OCI-LY3 (cell line): ENCODE measurements around the gene TCF3.

Source experiments
- EZH2phosphoT487 ChIP-seq: fragments of 200-600 bp; shearing (Covaris generic); IDR thresholded peaks from 2 replicates; pipeline ENCODE4 v1.6.1; 2018; ENCODE audit warnings: antibody characterized with exemption, mixed run types, low read depth
- TF ChIP-seq, protein P1 (sequence below): fragments of 200-600, 300-600 bp; sonication (generic); IDR thresholded peaks from 2 replicates; pipeline ENCODE4 v1.5.1; 2014; ENCODE audit warnings: antibody characterized with exemption, low read length, low read depth

DNA sequence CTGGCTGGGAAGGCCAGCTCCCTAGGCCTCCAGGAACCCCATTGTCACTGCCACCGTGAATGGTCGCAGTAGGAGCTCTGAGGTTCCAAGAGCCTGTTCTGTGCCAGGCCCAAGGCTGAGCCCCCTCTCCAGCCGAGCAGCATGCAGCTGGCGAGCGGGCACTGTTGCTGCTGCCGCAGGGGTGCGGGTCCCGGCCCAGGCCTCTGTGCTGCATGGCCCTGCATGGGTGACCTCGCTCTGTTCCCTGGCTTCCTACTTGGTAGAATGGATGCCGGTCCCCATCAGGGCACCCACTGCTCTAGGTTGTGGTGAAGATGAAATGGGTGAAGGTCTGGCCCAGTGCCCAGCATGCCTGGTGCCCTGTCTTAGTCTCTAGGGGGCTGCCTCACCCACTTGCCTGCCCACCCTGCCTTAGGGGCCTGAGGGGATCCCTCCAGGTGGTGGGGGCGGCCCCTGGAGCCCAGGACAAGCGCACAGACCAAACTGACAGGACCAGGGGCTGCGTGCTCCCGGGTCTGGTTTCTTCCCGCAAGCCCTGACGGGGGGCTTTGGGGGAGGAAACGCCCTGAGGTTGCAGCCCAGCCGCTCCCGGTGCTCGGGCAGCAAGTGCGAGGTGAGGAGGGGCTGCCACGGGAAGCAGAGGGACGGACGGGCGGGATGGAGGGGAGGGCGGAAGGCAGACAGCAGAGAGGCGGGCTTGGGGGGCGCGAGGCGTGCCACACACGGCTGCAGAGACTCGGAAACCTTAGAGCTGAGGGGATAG lies 38.4 kb downstream of the TCF3 start:
- TF ChIP-seq, protein P1, sequence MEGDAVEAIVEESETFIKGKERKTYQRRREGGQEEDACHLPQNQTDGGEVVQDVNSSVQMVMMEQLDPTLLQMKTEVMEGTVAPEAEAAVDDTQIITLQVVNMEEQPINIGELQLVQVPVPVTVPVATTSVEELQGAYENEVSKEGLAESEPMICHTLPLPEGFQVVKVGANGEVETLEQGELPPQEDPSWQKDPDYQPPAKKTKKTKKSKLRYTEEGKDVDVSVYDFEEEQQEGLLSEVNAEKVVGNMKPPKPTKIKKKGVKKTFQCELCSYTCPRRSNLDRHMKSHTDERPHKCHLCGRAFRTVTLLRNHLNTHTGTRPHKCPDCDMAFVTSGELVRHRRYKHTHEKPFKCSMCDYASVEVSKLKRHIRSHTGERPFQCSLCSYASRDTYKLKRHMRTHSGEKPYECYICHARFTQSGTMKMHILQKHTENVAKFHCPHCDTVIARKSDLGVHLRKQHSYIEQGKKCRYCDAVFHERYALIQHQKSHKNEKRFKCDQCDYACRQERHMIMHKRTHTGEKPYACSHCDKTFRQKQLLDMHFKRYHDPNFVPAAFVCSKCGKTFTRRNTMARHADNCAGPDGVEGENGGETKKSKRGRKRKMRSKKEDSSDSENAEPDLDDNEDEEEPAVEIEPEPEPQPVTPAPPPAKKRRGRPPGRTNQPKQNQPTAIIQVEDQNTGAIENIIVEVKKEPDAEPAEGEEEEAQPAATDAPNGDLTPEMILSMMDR: no peak
- no peak for TF ChIP-seq EZH2phosphoT487
